HG02759 (cell line): ENCODE measurements around the gene DIPK1A.

Source experiments
- ATAC-seq: cut with Tn5 transposase; IDR thresholded peaks from one replicate; pipeline ENCODE4 v1.9.1; 2021; ENCODE audit warnings: mild to moderate bottlenecking, moderate library complexity; ENCODE audit not compliant: unreplicated experiment

DIPK1A gene

DNA sequence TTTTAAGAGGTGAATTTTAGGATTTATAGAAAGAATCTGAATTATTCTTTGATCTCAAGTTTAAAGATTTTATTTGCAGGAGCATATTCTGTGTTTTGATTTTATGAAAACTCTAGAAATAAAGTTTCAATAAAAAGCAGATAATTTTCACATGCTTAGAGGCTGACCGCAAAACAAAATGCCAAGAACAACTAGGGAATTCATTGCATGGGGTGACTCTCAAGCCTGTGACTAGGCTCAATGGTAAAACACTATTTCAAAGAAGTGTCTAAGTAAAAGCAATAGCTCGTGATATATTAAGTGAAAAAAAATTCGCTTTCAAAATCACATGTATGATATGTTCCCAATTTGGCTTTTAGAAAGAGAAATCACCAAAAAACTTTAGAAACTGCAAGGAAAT is 79.9 kb downstream of the DIPK1A start:
- no peak for ATAC-seq

DNA sequence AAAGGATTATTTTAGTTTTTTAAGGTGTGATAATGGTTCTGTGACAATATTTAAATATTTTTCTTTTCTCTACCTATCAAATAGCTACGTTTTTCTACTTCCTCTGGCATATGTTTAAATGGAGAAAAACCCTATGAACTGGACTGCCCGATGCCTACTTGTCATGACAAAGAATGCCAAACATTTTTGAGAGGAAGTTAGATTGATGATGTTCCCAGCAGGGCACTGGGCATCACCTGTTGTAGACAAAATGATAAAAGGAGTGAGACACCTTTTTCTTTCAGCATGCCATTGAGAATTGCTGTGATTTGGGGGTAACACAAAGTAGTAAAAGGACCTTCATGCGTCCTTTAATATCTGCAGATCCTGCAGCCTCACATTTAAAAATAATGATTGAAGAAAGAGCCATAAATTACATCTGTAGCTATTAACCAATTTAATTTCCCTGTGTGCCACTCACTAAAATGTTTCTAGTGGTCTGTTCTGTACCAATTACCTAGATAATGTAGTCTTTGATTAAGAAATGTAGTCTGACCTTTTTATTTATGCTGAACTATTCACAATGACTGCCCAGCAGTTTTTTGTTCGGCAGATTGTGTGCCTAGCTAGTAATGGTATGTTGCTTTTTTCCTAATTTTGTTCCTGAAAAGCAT is 81.8 kb downstream of the DIPK1A start:
- no peak for ATAC-seq

DNA sequence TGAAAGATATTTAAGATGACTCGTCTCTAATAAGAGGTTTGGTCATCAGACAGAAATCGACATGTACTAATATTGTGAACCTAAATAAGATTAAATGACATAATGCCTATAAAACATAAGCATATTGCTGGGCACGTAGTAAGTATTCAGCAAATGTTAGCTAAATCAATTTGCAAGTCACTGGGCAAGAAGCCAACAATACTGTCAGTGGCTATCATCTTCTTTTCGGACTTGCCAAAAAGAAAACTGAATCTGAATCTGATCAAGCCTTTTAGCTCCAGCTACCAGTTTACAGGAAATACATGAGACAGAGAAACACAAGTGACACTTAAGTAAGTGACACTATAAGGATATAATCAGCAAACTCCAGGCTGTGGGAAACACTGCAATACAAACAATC is 83.5 kb downstream of the DIPK1A start:
- no peak for ATAC-seq

DNA sequence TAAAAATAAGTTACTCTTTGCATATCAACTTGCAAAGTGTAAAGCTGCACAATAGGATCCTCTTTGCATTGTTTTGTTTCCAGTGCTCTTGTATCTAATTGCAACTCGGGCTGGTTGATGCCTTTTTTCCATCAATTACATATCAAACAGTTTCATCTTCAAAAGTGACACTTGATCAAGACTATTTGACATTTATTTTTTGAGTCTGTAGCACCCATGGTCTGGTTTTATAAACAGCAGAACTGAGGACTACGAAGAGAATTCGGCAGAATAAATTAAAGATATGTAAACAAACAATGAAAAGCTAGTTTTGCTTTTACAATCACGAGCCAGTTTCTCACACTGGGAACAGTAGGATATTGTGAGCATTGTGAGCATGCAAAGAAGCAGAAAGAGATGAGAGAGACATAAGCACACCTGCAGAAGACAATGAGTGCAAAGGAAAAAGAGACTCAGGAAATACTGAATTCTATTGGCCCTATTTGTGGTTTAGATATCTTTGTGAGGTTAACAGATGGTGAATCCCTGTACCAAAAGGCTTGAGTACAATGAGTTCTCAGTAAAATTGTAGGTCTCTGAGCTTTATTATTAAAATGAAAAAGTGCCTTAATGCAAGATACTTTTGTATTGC is 84.1 kb downstream of the DIPK1A start:
- ATAC-seq = no peak

DNA sequence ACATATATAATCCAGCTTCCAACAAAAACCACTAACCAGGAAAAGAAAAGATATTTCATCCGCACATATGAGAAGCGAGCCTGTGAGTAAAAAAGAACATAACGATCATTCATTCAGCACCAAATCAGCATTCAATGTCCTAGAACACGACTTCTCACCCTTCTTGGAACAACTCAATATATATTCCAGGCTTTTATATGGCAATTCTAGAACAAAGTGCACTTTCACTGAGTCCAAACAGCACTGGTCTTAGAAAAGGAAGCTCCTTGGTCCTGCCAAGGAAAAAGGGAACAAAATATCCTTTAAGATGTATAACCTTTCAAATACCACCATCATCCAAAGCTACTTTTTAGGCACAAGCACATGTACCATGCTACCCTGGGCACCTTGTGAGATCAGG is 84.9 kb downstream of the DIPK1A start:
- no peak for ATAC-seq

DNA sequence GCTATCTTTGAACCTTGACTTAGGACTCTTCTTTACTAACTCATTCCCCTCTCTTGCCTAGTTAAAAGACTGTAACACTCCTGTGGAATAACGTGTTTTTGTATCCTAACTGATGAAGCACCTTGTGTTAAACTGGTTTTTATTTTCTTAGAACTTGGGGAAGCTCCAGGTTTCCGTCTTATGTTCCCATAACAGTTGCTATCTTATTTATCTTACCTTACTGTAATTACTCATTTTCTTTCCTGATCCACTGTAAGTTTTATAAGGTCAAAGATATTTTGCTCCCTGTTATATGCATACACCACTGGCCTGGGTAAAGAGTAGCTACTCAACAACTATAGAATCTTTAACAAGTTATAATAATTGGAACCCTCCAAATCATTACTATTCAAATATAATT is 86.3 kb downstream of the DIPK1A start:
- ATAC-seq = no peak

DNA sequence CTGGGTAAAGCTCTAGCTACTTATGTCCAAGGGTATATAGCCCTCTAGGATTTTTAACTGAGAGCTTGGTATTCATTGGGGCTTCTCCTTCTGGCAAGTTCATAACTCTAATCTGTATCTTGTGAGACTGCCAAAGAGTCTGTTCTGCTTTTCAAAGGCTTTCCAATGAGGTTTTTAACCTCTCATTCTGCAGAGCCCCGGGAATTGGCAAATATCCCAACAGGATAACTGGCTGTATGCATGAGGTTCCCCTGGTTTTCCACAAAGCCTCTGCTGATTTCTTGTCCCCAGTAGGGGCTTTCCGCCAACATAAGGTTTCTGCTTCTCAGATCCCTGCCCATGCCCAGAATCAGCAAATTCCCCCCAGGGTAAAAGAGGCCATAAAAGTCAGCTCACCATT is 88.5 kb downstream of the DIPK1A start:
- ATAC-seq = no peak

DNA sequence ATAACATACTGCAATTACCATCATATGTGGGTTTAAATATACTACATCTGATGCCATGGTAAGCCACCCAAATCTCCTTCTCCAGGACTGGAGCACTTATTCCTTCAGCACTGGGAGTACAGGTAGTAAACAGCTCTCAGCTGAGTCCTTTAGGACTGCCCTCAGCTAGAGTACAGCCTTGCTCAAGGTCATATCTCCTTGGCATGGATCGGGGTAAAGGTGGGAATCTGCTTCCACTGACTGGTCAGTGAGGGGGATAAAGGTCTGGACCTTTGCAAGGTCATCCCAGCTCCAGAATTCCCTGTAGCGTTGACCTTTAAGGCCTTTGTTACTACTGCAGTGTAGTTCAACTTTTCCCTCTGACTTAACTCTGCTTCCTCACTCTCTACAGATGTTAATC is 90.7 kb downstream of the DIPK1A start:
- ATAC-seq = no peak

DNA sequence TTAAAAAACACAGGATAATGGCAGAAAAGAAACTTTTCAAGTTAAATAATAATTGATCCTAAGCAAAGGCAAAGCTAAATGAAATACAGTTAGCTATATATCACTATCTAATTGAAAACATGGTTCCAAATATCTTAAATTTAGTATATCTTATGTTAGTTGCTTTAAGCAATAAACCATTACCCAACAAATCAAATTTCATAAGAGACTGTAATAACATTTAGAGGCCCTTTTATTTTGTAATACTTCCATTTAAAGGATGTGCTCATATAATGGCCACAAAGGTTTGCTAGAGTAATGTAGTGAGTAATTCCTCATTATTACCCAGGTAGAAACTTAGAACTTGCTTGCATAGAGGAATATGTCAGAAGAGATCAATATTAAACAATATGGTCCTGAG is 97.1 kb downstream of the DIPK1A start:
- ATAC-seq = no peak

DNA sequence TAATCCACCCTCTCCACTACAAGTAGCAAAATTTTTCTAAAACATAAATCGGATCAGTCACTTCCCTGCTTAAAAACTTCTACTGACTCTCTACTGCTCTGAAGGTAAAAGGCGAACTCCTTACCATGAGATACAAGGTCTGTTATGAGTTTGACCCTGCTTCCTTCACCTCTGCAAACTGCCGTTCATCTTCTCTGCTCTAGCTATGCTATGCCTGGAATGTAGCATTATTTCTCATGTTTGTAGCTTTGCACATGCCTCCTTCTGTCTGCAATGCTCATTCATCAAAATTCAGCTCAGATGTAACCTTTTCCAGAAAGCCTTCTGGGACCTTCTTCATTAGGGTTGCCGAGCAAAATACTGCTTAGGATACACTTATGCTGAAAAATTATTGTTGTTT is 98.7 kb downstream of the DIPK1A start:
- ATAC-seq = no peak

DNA sequence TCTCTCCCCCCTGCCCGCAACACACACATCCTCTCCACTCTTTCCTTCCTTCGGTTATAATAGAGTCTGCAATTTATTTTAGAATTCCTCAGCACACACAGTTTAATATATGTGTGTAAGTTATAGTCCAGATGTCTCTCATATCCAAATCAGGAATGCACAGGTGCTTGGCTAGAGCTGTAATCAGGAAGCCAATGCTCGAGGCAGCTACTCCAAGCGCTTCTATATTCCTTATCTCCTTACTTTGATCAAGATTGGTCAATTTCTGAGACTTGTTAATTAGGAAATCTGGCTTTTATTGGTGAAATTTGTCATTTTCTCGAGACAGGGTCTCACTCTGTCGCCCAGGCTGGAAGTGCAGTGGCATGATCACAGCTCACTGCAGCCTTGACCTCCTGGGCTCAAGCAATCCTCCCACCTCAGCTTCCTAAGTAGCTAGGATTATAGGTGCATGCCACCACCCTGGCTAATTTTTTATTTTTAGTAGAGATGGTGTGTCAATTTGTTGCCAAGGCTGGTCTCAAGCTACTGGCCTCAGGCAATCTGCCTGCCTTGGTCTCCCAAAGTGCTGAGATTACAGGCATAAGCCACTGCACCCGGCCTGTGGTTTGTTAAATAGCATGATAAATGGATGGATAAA is 101.7 kb downstream of the DIPK1A start:
- ATAC-seq = no peak

DNA sequence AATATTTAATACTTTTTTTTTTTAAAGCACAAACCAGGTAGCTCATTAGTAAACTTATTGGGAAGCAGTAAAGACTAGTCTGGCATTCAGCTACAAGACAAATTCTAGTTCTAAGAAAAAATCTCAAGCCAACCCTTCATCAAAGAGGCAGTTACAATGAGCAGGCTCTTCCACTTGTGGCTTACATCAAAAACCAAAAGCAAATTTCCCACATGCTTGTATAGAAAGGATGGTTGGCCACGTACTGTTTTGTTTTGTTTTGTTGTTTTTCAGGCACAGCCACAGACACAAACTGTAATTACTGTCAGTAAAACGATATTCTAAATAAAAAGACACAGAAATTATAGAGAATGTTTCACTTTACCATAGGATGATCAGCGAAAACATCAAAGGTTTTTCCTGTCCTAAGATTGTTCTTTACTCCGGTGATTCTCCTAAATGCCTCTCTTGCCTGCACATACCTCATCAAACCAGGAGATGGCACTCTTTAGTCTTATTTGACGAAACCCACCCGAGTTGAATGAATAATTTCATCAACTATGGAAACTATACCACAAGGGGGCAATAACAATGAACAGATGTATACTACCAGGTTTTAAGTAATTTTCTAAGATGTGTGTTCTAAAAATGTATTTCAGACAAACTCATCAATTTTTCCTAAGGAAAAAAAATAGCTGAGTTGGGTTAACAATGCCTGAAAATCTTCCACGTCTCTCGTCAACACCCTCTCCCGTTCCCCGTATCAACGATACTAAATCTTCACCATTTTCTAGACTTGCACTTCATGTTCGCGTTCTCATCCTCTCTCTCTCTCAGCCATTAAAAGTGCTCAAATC is 102.5 kb downstream of the DIPK1A start:
- peak; percentile 67 for ATAC-seq

DNA sequence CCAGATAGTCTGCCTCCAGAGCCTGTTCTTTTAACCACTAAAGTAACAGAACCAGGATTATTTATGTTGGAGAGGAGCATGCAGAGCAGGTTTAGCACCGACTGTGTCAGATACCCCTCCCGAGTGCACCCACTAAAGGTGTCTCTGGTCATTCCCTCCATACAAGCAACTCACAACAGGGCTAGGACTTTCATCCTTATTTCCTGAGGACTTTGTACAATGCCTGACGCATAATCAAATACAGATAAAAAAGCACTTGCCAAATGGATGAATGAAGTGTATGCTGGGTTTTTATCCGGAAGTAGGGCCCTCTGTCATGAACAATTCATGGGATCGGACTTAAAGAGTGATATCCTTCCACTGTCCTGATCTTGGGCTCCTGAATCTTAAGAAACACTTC is 103.4 kb downstream of the DIPK1A start:
- ATAC-seq = no peak

DNA sequence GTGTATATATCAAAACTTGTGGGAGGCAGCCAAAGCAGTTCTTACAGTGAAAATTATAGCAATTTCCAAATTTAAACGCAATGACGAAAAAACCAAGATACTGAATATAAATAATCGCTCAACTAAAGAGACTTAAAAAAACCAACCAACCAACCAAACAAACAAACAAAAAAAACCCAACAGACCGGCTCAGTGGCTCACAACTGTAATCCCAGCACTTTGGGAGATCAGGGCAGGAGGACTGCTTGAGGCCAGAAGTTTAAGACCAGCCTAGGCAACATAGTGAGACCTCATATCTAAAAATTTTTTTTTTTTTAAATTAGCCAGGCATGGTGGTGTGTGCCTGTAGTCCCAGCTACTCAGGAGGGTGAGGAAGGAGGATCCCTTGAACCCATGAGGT is 106.0 kb downstream of the DIPK1A start:
- ATAC-seq = no peak

DNA sequence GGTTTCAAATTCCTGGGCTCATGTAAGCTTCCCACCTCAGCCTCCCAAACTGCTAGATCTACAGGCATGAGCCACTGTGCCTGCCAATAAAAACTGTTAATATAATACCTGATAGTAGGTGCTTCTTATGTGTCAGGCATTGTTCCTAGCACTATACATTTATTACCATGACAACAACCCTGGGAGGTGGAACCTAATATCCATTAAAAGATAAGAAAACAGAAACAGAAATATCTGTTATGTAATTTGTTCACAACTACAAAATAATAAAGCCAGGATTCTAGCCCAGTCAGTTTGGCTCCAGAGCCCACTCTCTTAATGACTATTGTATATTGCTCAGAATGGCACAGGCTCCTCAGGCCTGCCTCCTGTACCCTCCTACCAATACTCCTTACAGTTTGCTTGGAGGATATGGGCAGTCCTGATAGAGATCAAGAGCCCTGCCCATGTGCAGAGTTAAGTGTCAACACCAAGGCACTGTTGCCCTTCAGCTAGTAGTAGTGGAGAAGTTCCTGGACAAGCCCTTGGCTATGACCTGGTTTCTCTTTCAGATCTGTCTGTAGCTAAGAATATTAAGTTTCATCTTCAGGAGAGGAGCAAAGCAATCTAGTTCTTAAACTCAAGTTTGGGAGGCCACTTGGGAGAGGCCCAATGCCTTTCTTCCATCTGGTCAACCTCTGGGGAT is 107.0 kb downstream of the DIPK1A start:
- no peak for ATAC-seq

DNA sequence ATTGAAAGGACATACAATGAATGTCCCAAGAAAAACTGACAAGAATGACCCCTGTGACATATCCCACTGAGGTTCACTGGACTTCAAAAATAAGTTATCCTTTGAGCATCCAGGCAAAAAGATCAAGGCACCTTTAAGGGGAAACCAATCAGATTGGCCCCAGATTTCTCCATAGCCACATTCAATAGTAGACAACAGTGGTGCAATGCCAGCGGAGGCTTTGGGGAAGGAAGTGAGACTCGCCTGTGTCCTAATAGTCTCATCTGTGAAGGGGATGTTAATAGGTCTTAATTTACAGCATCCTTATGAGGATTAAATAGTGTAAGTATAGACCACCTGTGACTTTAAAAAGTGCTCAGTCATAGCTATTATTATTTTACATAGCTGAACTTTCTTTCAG is 108.0 kb downstream of the DIPK1A start:
- ATAC-seq = no peak

DNA sequence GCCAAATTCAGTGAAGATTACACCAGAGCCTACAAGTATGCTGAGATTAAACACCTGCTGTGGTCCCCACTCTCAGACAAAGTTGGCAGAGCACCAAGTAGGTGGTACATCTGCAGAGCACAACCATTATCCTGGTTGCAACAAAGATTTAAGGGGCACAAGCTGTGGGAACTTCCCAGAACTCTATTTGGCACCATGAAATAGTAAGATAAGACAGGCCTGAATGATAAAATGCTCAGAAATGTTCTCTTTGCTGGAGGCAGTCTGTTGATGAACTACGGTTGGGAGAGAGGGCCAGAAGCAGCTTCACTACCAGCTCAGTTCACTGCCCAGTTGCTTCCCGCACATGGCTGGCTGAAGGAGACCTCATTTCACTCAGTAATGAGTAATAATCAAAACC is 109.5 kb downstream of the DIPK1A start:
- ATAC-seq = no peak

DNA sequence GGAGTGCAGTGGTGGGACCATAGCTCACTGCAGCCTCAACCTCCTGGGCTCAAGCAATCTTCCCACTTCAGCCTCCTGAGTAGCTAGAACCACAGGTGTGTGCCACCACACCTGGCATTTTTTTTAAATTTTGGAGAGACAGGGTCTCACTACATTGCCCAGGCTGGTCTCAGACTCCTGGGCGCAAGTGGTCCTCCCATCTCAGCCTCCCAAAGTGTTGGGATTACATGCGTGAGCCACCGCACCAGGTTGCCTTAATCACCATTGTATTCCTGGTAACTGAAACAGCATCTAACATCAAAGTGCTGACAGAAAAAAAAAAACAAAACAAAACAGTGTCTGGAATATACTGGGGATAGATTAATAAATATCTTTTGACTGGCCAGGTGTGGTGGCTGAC is 111.2 kb downstream of the DIPK1A start:
- ATAC-seq = no peak

DNA sequence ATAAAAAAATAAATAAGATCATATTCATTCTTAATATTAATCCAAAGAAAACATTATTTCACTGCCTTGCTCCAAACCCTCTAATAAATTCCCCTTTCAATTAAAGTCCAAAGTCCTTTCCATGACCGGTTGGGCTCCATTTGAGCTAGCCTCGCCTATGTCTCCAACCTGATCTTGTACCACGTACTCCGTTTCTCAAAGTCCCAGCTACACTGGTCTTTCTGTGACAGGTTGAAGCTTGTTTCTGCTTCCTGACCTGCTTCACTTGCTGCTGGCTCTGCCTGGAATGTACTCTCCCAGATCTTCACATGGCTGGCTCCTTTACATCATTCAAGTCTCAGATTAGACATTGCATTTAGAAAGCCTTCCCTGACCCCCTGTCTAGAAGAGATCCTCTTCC is 113.1 kb downstream of the DIPK1A start:
- no peak for ATAC-seq

DNA sequence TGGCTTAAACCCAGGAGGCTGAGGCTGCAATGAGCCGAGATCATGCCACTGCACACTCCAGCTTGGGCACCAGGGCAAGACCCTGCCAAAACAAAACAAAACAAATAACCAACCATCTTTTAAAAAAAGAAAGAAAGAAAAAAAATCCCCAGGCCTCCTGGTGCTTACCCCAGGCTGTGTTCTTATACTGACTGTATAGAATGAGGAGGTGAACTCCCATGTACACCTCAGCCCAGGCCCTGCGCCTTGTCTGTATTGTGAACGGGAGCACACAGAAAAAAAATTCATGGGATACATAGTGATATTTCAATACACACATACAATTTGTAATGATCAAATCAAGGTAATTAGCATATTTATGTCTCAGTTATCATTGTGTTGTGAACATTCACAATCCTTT is 115.4 kb downstream of the DIPK1A start:
- no peak for ATAC-seq

DNA sequence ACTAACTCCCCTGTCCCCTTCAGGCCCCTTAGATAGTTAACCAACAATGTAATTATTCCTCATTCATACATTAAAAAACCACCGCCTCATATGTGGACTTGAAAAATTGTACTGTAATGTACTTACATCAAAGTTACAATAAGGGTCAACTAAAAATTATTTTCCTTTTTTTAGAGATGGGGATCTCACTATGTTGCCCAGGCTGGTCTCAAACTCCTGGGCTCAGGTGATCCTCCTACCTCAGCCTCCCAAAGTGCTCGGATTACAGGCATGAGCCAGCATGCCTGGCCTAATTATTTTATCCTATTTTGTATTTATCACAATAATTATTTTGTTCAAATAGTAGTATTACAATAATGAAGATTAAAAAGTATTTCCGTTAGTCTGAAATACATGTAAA is 116.8 kb downstream of the DIPK1A start:
- ATAC-seq = no peak
